Osteocyte (in vitro differentiated cells): ENCODE measurements around the gene FANCC. TPM values are rescaled to one million over a fixed set of nuclear protein-coding genes. Genes with fewer than 3 reads are reported as not detected.

Experiments used
- DNase-seq: peaks from one replicate; pipeline ENCODE4 v3.0.0; 2021; ENCODE audit warnings: mixed read lengths; ENCODE audit not compliant: unreplicated experiment; ENCODE audit errors: extremely low spot score
- H3K27ac Mint-ChIP-seq: one replicate; pipeline ENCODE4 v1.8.0; 2021; ENCODE audit warnings: mild to moderate bottlenecking, mixed read lengths; ENCODE audit not compliant: unreplicated experiment
- H3K27me3 Mint-ChIP-seq: one replicate; pipeline ENCODE4 v1.8.0; 2021; ENCODE audit warnings: mixed read lengths; ENCODE audit not compliant: unreplicated experiment
- H3K36me3 Mint-ChIP-seq: one replicate; pipeline ENCODE4 v1.8.0; 2021; ENCODE audit warnings: mixed read lengths; ENCODE audit not compliant: unreplicated experiment
- H3K4me1 Mint-ChIP-seq: one replicate; pipeline ENCODE4 v1.8.0; 2021; ENCODE audit warnings: mixed read lengths; ENCODE audit not compliant: unreplicated experiment
- H3K4me3 Mint-ChIP-seq: one replicate; pipeline ENCODE4 v1.8.0; 2021; ENCODE audit warnings: mild to moderate bottlenecking, moderate library complexity, mixed read lengths; ENCODE audit not compliant: unreplicated experiment
- H3K9me3 Mint-ChIP-seq: one replicate; pipeline ENCODE4 v1.8.0; 2021; ENCODE audit warnings: mixed read lengths; ENCODE audit not compliant: unreplicated experiment
- total RNA-seq: library from RNA; stranded (reverse); gene quantifications from 2 replicates; pipeline ENCODE4 v1.2.1, GENCODE V29; 2021
- TF ChIP-seq, protein P1 (sequence below): fragments of 200-600 bp; sonication (generic); IDR thresholded peaks from 2 replicates; pipeline ENCODE4 v1.5.0; 2021; ENCODE audit warnings: antibody characterized with exemption, mild to moderate bottlenecking, moderate library complexity

Gene FANCC
- total RNA-seq, 1 donor from 2014 or later, result 12.3 TPM

DNA sequence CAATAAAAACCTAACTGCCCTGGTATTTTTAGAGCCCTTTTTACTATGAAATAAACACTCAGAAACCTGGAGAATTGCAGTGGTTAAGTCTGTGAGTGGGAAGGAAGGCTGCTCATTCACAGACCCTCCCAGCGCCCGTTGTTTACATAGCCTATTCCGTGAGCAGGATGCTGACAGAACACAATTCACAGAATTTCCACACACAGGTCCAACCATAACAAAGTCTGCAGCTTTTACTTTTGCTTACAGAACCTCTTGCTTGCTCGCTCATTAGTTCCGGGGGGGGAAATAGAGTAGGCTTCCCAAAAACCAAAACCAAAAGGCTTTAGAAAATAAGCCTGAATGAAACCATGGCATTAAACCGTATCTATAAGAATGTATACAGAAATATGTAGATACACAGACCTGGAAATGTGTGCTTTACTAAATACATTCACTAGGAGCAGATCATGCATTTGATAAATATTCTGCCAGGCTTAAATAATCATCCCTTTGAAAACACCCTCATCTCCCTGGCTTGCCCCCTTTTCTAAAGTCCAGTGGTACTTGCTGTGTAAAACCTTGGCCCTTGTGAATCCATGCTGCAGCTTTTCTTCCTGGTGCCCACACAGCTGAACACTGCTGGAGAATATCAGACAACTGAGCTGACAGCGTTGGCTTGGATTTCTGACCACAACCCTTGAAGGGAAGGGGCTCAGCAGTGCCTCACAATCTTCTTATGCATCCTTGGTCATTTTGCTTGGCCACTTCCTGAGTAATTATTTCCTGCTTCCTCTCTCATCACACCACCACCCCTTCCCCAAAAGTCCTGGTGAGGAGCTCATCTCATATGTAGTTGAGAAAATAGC, 128.0 kb downstream of the FANCC start:
- TF ChIP-seq, protein P1, sequence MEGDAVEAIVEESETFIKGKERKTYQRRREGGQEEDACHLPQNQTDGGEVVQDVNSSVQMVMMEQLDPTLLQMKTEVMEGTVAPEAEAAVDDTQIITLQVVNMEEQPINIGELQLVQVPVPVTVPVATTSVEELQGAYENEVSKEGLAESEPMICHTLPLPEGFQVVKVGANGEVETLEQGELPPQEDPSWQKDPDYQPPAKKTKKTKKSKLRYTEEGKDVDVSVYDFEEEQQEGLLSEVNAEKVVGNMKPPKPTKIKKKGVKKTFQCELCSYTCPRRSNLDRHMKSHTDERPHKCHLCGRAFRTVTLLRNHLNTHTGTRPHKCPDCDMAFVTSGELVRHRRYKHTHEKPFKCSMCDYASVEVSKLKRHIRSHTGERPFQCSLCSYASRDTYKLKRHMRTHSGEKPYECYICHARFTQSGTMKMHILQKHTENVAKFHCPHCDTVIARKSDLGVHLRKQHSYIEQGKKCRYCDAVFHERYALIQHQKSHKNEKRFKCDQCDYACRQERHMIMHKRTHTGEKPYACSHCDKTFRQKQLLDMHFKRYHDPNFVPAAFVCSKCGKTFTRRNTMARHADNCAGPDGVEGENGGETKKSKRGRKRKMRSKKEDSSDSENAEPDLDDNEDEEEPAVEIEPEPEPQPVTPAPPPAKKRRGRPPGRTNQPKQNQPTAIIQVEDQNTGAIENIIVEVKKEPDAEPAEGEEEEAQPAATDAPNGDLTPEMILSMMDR, result no peak
- H3K4me3 Mint-ChIP-seq, result peak overlapping the region; percentile 55
- DNase-seq, result no peak
- no peaks in the 10 kb centered on the region for H3K27me3 Mint-ChIP-seq
- no peaks in the 10 kb centered on the region for H3K9me3 Mint-ChIP-seq
- H3K27ac Mint-ChIP-seq, result peak overlapping the region; percentile 93
- peaks cover 4% of the 10 kb centered on the region for H3K36me3 Mint-ChIP-seq
- peaks cover 40% of the 10 kb centered on the region for H3K4me1 Mint-ChIP-seq

DNA sequence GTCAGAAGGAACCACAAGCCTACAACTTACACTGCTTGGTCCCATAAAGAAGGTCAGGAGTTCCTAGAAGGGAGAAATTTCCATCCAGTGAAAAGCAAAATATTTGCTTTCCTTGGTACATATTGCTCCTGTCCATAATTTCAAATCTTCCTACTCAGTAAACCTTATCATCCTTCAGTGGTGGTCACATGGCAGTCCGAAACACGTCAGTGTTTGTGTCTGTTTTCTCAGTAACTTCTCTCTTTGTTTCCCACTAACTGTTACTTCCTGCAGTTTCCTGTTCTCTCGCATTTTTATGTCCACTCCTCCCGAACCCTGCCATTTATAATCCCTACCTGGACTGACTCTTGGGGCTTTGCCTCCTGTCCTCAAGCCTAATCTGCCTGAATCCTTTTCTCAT, 129.1 kb downstream of the FANCC start:
- H3K4me3 Mint-ChIP-seq, result peak overlapping the region; percentile 55
- no peaks in the 10 kb centered on the region for H3K9me3 Mint-ChIP-seq
- no peak for DNase-seq
- TF ChIP-seq, protein P1, result no peak
- peaks cover 42% of the 10 kb centered on the region for H3K4me1 Mint-ChIP-seq
- no peaks in the 10 kb centered on the region for H3K27me3 Mint-ChIP-seq
- H3K27ac Mint-ChIP-seq, result peak overlapping the region; percentile 93
- peaks cover 4% of the 10 kb centered on the region for H3K36me3 Mint-ChIP-seq

DNA sequence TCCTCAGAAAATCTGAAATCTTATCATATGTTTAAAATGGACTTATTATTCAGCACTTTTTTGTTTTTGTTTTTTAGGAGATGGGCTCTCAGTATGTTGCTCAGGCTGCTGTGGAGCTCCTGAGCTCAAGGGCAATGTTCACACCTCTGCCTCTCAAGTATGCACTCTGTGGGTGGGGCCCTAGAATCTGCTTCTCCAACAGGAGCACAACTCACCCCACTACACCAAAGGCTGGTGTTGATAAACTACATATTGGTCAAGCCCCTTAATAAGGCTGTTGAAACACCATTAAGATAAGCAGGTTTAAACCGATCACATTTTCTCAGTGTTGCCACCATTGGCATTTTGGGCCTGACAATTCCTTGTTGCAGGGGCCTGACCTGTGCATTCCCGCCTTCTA, 131.6 kb downstream of the FANCC start:
- Mint-ChIP-seq H3K27me3 (no peaks in the 10 kb centered on the region), H3K4me1 (peaks cover 40% of the 10 kb centered on the region), H3K36me3 (peaks cover 3% of the 10 kb centered on the region), H3K4me3 (no peak overlapping the region), H3K27ac (no peak overlapping the region), H3K9me3 (no peaks in the 10 kb centered on the region)
- no peak for DNase-seq
- TF ChIP-seq, protein P1, result no peak

DNA sequence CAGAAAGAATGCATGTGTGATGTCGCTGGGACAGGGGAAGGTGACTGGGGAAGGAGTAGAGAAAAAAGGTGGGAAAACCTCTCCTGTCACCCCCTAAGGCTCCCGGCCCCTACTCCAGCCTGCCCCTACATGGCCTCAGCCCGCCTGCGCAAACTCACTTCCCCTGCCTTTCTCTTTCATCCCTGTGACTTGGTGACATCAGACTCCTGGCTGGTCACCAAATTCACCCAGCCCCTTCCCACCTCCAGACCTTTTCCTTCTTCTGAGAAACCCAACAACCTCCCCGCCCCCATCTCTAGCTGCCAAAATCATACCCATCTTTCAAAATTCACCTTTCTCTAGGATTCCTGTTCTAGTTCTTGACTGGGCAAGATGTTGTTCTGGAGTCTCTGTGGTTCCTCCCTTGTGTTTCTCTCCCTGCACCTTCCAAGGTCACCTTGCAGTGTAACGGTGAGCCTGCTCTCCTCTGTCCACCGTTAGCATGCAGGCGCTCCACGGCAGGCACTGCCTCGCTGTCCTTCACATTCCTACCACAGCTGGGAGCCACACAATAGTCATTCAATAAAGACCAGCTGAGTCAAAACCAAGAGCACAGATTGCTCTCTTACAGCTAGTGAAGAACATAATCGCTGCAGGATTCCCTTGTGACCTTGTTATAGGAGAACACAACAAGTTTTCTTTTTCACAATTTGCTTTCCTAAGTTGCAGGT, 134.5 kb downstream of the FANCC start:
- Mint-ChIP-seq H3K36me3 (peaks cover 3% of the 10 kb centered on the region), H3K4me1 (peaks cover 13% of the 10 kb centered on the region), H3K9me3 (no peaks in the 10 kb centered on the region), H3K27ac (no peak overlapping the region), H3K27me3 (no peaks in the 10 kb centered on the region), H3K4me3 (no peak overlapping the region)
- TF ChIP-seq, protein P1, result peak; percentile 42
- DNase-seq, result no peak

DNA sequence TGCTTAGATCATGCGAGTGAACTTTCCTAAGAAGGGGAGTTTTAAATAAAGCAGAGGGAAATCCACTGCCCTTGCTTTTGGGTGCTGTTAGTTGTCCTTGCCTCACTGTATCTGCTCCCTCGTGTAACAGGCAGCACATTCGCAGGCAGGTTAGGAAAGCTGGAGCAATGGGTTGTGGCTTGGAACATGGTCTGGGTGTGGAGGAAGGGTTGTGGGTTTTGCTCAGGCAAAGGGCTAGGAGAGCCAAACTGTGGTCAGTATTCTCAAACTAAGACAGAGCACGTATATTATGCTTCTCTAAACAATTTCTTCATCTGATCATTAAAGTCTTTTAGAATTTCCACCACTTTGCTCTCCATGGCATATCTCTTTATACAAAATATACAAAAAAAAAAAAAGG, 135.7 kb downstream of the FANCC start:
- no peak overlapping the region for H3K4me3 Mint-ChIP-seq
- H3K27me3 Mint-ChIP-seq, result no peaks in the 10 kb centered on the region
- TF ChIP-seq, protein P1, result no peak
- H3K27ac Mint-ChIP-seq, result no peak overlapping the region
- H3K9me3 Mint-ChIP-seq, result no peaks in the 10 kb centered on the region
- H3K4me1 Mint-ChIP-seq, result peaks cover 13% of the 10 kb centered on the region
- peaks cover 3% of the 10 kb centered on the region for H3K36me3 Mint-ChIP-seq
- no peak for DNase-seq
